Mesendoderm (in vitro differentiated cells): ENCODE data around the gene CCNE1.

Experiments
- DNase-seq: peaks from one replicate; pipeline ENCODE4 v3.0.0; 2013
- H2AK5ac ChIP-seq: 2 replicates; pipeline ENCODE4 v1.6.1; 2013; ENCODE audit warnings: low read length, inconsistent platforms
- H2BK120ac ChIP-seq: 2 replicates; pipeline ENCODE4 v1.6.1; 2013; ENCODE audit warnings: low read depth, mild to moderate bottlenecking, low read length, moderate library complexity, mixed read lengths
- H2BK15ac ChIP-seq: replicated peaks from 2 replicates; pipeline ENCODE4 v1.6.1; 2013; ENCODE audit warnings: low read depth, mild to moderate bottlenecking, moderate library complexity
- H2BK5ac ChIP-seq: 2 replicates; pipeline ENCODE4 v1.6.1; 2013; ENCODE audit warnings: low read length, inconsistent platforms
- H3K18ac ChIP-seq: 2 replicates; pipeline ENCODE4 v1.6.1; 2013; ENCODE audit warnings: mild to moderate bottlenecking, low read length, mixed read lengths
- H3K23ac ChIP-seq: one replicate; pipeline ENCODE4 v1.6.1; 2013; ENCODE audit warnings: low read length
- H3K27ac ChIP-seq: 2 replicates; pipeline ENCODE4 v1.5.1; 2013; ENCODE audit warnings: low read depth, mild to moderate bottlenecking, inconsistent platforms, low read length, moderate library complexity
- H3K27me3 ChIP-seq: 2 replicates; pipeline ENCODE4 v1.6.1; 2013; ENCODE audit warnings: low read length, control low read depth, mild to moderate bottlenecking, inconsistent platforms; ENCODE audit not compliant: insufficient read depth, poor library complexity
- H3K36me3 ChIP-seq: 2 replicates; pipeline ENCODE4 v1.6.1; 2013; ENCODE audit warnings: low read length, inconsistent platforms; ENCODE audit not compliant: control insufficient read depth, insufficient read depth
- H3K4ac ChIP-seq: one replicate; pipeline ENCODE4 v1.6.1; 2013; ENCODE audit warnings: low read depth, mild to moderate bottlenecking, low read length, moderate library complexity
- H3K4me1 ChIP-seq: 2 replicates; pipeline ENCODE4 v1.6.1; 2013; ENCODE audit warnings: low read depth, low read length, inconsistent platforms; ENCODE audit not compliant: control insufficient read depth
- H3K4me2 ChIP-seq: 2 replicates; pipeline ENCODE4 v1.6.1; 2013; ENCODE audit warnings: low read length
- H3K4me3 ChIP-seq: 2 replicates; pipeline ENCODE4 v1.5.1; 2013; ENCODE audit warnings: mild to moderate bottlenecking, low read length
- H3K56ac ChIP-seq: one replicate; pipeline ENCODE4 v1.6.1; 2013; ENCODE audit warnings: low read length
- H3K79me1 ChIP-seq: 2 replicates; pipeline ENCODE4 v1.6.1; 2013; ENCODE audit warnings: low read length, inconsistent platforms
- H3K79me2 ChIP-seq: 2 replicates; pipeline ENCODE4 v1.6.1; 2013; ENCODE audit warnings: mild to moderate bottlenecking, low read length; ENCODE audit not compliant: control insufficient read depth, insufficient read depth
- H3K9ac ChIP-seq: 2 replicates; pipeline ENCODE4 v1.6.1; 2013; ENCODE audit warnings: low read length, inconsistent platforms
- H4K5ac ChIP-seq: one replicate; pipeline ENCODE4 v1.6.1; 2013; ENCODE audit warnings: low read length
- H4K8ac ChIP-seq: one replicate; pipeline ENCODE4 v1.6.1; 2013; ENCODE audit warnings: low read depth, mild to moderate bottlenecking, control low read depth, low read length, moderate library complexity
- WGBS: extraction: QIAGEN DNeasy Blood & Tissue Kit; methylation state at CpG from one replicate; pipeline ENCODE4 v1.1.7; 2013; ENCODE audit warnings: low lambda C conversion rate, missing lambda C conversion rate; ENCODE audit not compliant: insufficient coverage; ENCODE audit errors: extremely low coverage; 5-methylcytosine and 5-hydroxymethylcytosine counted together

The CCNE1 gene

GRCh38 chr19:29840066-29840950 is 28.5 kb downstream of the CCNE1 start:
- Histone ChIP-seq H3K79me1 (no peaks in the 10 kb centered on the region), H3K27me3 (no peaks in the 10 kb centered on the region), H4K5ac (no peak overlapping the region), H3K4ac (no peak overlapping the region), H3K79me2 (no peaks in the 10 kb centered on the region), H2AK5ac (no peak overlapping the region), H3K4me3 (no peak overlapping the region), H2BK15ac (no peak overlapping the region), H3K36me3 (no peaks in the 10 kb centered on the region), H3K4me2 (no peak overlapping the region), H3K18ac (no peak overlapping the region), H2BK120ac (no peak overlapping the region), H3K27ac (no peak overlapping the region), H4K8ac (no peak overlapping the region), H3K23ac (no peak overlapping the region), H3K9ac (no peak overlapping the region), H3K4me1 (no peaks in the 10 kb centered on the region), H2BK5ac (no peak overlapping the region), H3K56ac (no peak overlapping the region)
- WGBS, result no CpG with 5 or more reads among the region's 22 CpGs
- no peak for DNase-seq

GRCh38 chr19:29841209-29841558 is 29.4 kb downstream of the CCNE1 start:
- Histone ChIP-seq H3K79me1 (no peaks in the 10 kb centered on the region), H4K5ac (no peak overlapping the region), H2BK120ac (no peak overlapping the region), H2BK15ac (no peak overlapping the region), H3K4me1 (no peaks in the 10 kb centered on the region), H3K27ac (no peak overlapping the region), H3K4ac (no peak overlapping the region), H2AK5ac (no peak overlapping the region), H4K8ac (no peak overlapping the region), H2BK5ac (no peak overlapping the region), H3K23ac (no peak overlapping the region), H3K4me2 (no peak overlapping the region), H3K27me3 (no peaks in the 10 kb centered on the region), H3K36me3 (no peaks in the 10 kb centered on the region), H3K79me2 (no peaks in the 10 kb centered on the region), H3K56ac (no peak overlapping the region), H3K18ac (no peak overlapping the region), H3K9ac (no peak overlapping the region), H3K4me3 (no peak overlapping the region)
- peak; percentile 46 for DNase-seq
- no CpG with 5 or more reads among the region's 3 CpGs for WGBS

DNA sequence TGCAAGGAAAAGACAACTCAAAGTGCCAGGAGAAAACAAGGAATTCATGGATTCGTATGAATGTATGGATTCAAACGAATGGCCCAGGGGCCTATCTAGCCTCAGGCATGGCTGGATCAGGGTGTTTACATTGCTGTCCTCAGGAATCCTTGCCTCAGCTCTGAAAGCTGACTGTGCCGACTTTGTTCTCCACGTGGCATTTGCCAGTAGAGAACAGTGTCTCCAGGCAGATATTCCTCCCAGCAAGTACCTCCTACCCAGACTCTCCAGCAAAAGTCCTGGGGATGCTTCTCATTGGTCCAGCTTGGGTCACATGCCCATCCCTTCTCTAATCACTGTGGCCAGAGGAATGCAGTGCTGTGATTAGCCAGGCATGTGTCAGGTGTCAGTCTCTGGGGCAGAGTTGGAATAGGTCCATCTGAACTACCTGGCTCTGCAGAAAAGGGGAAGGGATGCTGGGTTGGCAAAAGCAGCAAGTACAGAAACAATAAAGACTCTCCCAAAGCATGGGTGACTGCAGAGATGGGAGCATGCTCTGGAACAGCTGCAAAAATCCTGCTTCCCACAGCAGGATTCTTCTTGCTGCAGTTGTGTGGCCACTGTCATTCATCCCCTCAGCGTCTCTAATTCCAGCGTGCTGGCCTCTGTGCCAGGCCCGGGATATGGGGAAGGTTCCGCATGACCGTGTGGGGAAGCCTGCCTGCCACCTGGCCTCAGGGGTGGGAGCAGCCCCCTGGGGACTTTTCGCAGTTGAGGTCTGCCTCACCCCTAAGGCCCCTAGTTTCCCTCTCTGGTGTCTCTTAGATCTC is 30.0 kb downstream of the CCNE1 start:
- no peak overlapping the region for H4K8ac ChIP-seq
- no peak overlapping the region for H2BK120ac ChIP-seq
- no peak overlapping the region for H3K4me2 ChIP-seq
- H3K4me1 ChIP-seq, result no peaks in the 10 kb centered on the region
- no CpG with 5 or more reads among the region's 10 CpGs for WGBS
- H3K23ac ChIP-seq, result no peak overlapping the region
- H2BK15ac ChIP-seq, result no peak overlapping the region
- H2AK5ac ChIP-seq, result no peak overlapping the region
- H3K27ac ChIP-seq, result no peak overlapping the region
- H3K4me3 ChIP-seq, result no peak overlapping the region
- no peaks in the 10 kb centered on the region for H3K79me2 ChIP-seq
- no peak overlapping the region for H4K5ac ChIP-seq
- no peak overlapping the region for H3K56ac ChIP-seq
- H3K36me3 ChIP-seq, result no peaks in the 10 kb centered on the region
- H3K18ac ChIP-seq, result no peak overlapping the region
- H3K27me3 ChIP-seq, result no peaks in the 10 kb centered on the region
- H3K4ac ChIP-seq, result no peak overlapping the region
- H3K79me1 ChIP-seq, result no peaks in the 10 kb centered on the region
- peak; percentile 89 for DNase-seq
- no peak overlapping the region for H2BK5ac ChIP-seq
- H3K9ac ChIP-seq, result no peak overlapping the region

GRCh38 chr19:29842471-29843179 is 30.8 kb downstream of the CCNE1 start:
- Histone ChIP-seq H3K4me3 (no peak overlapping the region), H3K23ac (no peak overlapping the region), H3K56ac (no peak overlapping the region), H2AK5ac (no peak overlapping the region), H3K79me2 (no peaks in the 10 kb centered on the region), H3K18ac (no peak overlapping the region), H3K4me1 (no peaks in the 10 kb centered on the region), H3K4me2 (no peak overlapping the region), H3K36me3 (no peaks in the 10 kb centered on the region), H4K5ac (no peak overlapping the region), H3K9ac (peak overlapping the region; percentile 61), H2BK5ac (no peak overlapping the region), H2BK15ac (no peak overlapping the region), H2BK120ac (no peak overlapping the region), H3K27me3 (no peaks in the 10 kb centered on the region), H4K8ac (no peak overlapping the region), H3K4ac (no peak overlapping the region), H3K27ac (no peak overlapping the region), H3K79me1 (no peaks in the 10 kb centered on the region)
- WGBS, result no CpG with 5 or more reads among the region's 11 CpGs
- no peak for DNase-seq

DNA sequence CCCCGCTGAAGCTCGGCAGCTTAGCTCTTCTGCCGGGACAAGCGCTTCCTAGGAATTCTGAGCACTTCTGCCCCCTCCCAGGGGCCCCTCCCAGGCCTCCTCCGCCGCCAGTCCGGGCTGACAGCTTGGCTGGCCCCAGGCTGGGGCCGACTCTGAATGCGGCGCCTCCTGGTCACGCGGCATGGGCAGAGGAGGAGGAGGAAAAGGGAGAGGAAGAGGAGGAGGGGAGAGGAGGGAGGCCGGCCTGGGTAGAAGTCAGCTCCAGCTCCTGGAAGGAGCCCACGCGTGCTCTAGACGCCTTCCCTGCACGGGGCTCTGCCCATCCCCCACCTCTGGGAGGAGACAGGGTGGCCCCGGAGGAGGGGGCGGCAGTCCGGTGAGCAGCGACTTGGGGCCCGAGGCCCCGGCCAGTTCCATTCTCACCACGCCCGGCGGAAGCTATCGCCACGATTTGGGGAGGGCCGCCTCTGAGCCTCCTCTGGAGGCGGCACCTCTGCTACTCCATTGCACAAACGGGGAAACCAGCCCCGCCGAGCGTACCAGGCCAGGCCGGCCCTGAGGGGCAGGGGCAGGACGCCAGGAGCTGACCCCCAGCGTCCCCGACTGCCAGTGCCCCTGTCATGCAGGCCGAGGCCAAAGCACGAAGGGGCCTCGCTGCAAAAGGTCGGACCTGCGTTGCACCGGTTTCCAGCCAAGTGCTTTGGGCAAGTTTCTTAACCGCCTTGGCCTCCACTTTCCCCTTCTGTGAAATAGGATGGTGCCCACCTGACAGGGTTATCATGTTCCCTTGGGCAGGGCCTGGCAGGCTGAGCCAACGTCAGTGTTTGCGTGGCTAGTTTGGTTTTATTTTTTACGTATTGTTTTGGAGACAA is 31.6 kb downstream of the CCNE1 start:
- no CpG with 5 or more reads among the region's 48 CpGs for WGBS
- Histone ChIP-seq H2BK15ac (no peak overlapping the region), H4K8ac (no peak overlapping the region), H3K4me2 (peak overlapping the region; percentile 56), H2BK120ac (no peak overlapping the region), H3K4me1 (no peaks in the 10 kb centered on the region), H3K79me1 (no peaks in the 10 kb centered on the region), H3K9ac (peak overlapping the region; percentile 61), H3K56ac (peak overlapping the region; percentile 80), H3K36me3 (no peaks in the 10 kb centered on the region), H3K4me3 (no peak overlapping the region), H3K27ac (no peak overlapping the region), H3K4ac (no peak overlapping the region), H4K5ac (no peak overlapping the region), H3K18ac (no peak overlapping the region), H3K79me2 (no peaks in the 10 kb centered on the region), H2BK5ac (no peak overlapping the region), H2AK5ac (no peak overlapping the region), H3K23ac (no peak overlapping the region), H3K27me3 (no peaks in the 10 kb centered on the region)
- DNase-seq, result peak; percentile 71
